ENCODE data around the gene DUSP8. TPM values are rescaled to one million over a fixed set of nuclear protein-coding genes. Genes with fewer than 3 reads are reported as not detected.

Gene DUSP8
- polyA plus RNA-seq, 1 donor from 2014 or later, result 3.5 TPM

GRCh38 chr11:1556278-1556902, 15.7 kb downstream of the DUSP8 start:
- H3K9ac ChIP-seq (ENCODE audit: low read length), result no peak overlapping the region
- H3K9me2 ChIP-seq (ENCODE audit: insufficient read depth, low read length), result no peaks in the 10 kb centered on the region
- no peak overlapping the region for H3K27ac ChIP-seq (ENCODE audit: low read length)
- peaks cover 28% of the 10 kb centered on the region for H4K20me1 ChIP-seq (ENCODE audit: insufficient read depth)
- H3K36me3 ChIP-seq (ENCODE audit: insufficient read depth, low read length), result no peaks in the 10 kb centered on the region
- H3K27me3 ChIP-seq (ENCODE audit: insufficient read depth, low read depth, low read length), result no peaks in the 10 kb centered on the region
- TF ChIP-seq SMC3 (conservative IDR thresholded peaks at IDR 0.05; ENCODE audit: poor library complexity), result no peak
- TF ChIP-seq, protein P1, sequence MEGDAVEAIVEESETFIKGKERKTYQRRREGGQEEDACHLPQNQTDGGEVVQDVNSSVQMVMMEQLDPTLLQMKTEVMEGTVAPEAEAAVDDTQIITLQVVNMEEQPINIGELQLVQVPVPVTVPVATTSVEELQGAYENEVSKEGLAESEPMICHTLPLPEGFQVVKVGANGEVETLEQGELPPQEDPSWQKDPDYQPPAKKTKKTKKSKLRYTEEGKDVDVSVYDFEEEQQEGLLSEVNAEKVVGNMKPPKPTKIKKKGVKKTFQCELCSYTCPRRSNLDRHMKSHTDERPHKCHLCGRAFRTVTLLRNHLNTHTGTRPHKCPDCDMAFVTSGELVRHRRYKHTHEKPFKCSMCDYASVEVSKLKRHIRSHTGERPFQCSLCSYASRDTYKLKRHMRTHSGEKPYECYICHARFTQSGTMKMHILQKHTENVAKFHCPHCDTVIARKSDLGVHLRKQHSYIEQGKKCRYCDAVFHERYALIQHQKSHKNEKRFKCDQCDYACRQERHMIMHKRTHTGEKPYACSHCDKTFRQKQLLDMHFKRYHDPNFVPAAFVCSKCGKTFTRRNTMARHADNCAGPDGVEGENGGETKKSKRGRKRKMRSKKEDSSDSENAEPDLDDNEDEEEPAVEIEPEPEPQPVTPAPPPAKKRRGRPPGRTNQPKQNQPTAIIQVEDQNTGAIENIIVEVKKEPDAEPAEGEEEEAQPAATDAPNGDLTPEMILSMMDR (IDR thresholded peaks at IDR 0.05; ENCODE audit: poor library complexity, severe bottlenecking), result no peak
- no peak for TF ChIP-seq POLR2AphosphoS5 (IDR thresholded peaks at IDR 0.05)
- TF ChIP-seq EP300 (conservative IDR thresholded peaks at IDR 0.05; ENCODE audit: poor library complexity, severe bottlenecking), result no peak
- TF ChIP-seq RAD21 (conservative IDR thresholded peaks at IDR 0.05), result no peak
- TF ChIP-seq TAF1 (IDR thresholded peaks at IDR 0.05; ENCODE audit: low read depth), result no peak
- TF ChIP-seq EZH2 (IDR thresholded peaks at IDR 0.05; ENCODE audit: borderline replicate concordance, insufficient read depth, low read length, poor library complexity, severe bottlenecking), result no peak
- no peak for TF ChIP-seq REST (IDR thresholded peaks at IDR 0.05; ENCODE audit: borderline replicate concordance)
- TF ChIP-seq MXI1 (conservative IDR thresholded peaks at IDR 0.05; ENCODE audit: poor library complexity, severe bottlenecking), result no peak
- no peaks in the 10 kb centered on the region for H3K79me2 ChIP-seq (replicated peaks; ENCODE audit: insufficient read depth, low read length)
- H3K4me2 ChIP-seq (ENCODE audit: low read length), result no peak overlapping the region
- H3K4me3 ChIP-seq (ENCODE audit: low read length), result no peak overlapping the region
- no peaks in the 10 kb centered on the region for H3F3A ChIP-seq (ENCODE audit: insufficient read depth, low read length, poor library complexity, severe bottlenecking)
- H3K9me3 ChIP-seq (ENCODE audit: low read length), result no peaks in the 10 kb centered on the region
- H2AFZ ChIP-seq (ENCODE audit: low read depth, low read length), result no peak overlapping the region

DNA sequence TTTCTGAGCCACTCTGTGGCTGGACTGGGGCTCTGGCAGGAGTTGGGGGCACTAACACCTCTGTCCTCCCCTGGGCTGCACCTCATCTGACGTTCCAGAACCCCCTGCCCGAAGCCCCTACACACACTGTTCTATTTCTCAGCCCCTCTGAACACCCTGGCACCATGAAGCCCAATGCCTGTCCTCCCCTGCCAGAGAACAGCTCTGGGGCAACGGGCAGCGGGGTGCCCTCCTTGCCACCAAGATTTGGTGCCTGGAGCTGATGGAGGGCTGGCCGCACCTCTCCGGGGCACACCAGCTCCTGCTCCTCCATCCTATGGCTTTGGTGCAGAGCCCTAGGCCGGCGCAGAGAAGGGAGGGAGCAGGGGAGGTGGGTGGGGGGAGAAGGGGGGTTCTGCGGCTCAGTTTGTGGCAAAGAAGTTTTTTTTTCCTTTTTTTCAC, 16.3 kb downstream of the DUSP8 start:
- peaks cover 21% of the 10 kb centered on the region for H4K20me1 ChIP-seq (ENCODE audit: insufficient read depth)
- H3K36me3 ChIP-seq (ENCODE audit: insufficient read depth, low read length), result no peaks in the 10 kb centered on the region
- no peaks in the 10 kb centered on the region for H3K79me2 ChIP-seq (replicated peaks; ENCODE audit: insufficient read depth, low read length)
- no peaks in the 10 kb centered on the region for H3K9me2 ChIP-seq (ENCODE audit: insufficient read depth, low read length)
- H3K9ac ChIP-seq (ENCODE audit: low read length), result no peak overlapping the region
- no peak overlapping the region for H3K27ac ChIP-seq (ENCODE audit: low read length)
- H3K4me2 ChIP-seq (ENCODE audit: low read length), result no peak overlapping the region
- no peaks in the 10 kb centered on the region for H3K27me3 ChIP-seq (ENCODE audit: insufficient read depth, low read depth, low read length)
- no peaks in the 10 kb centered on the region for H3F3A ChIP-seq (ENCODE audit: insufficient read depth, low read length, poor library complexity, severe bottlenecking)
- no peak overlapping the region for H3K4me3 ChIP-seq (ENCODE audit: low read length)
- no peak overlapping the region for H2AFZ ChIP-seq (ENCODE audit: low read depth, low read length)
- TF ChIP-seq EZH2 (IDR thresholded peaks at IDR 0.05; ENCODE audit: borderline replicate concordance, insufficient read depth, low read length, poor library complexity, severe bottlenecking) (no peak), MXI1 (conservative IDR thresholded peaks at IDR 0.05; ENCODE audit: poor library complexity, severe bottlenecking) (no peak), REST (IDR thresholded peaks at IDR 0.05; ENCODE audit: borderline replicate concordance) (no peak), POLR2AphosphoS5 (IDR thresholded peaks at IDR 0.05) (no peak), SMC3 (conservative IDR thresholded peaks at IDR 0.05; ENCODE audit: poor library complexity) (no peak), TAF1 (IDR thresholded peaks at IDR 0.05; ENCODE audit: low read depth) (no peak), EP300 (conservative IDR thresholded peaks at IDR 0.05; ENCODE audit: poor library complexity, severe bottlenecking) (no peak), RAD21 (conservative IDR thresholded peaks at IDR 0.05) (no peak)
- TF ChIP-seq, protein P1 (IDR thresholded peaks at IDR 0.05; ENCODE audit: poor library complexity, severe bottlenecking), result no peak
- no peaks in the 10 kb centered on the region for H3K9me3 ChIP-seq (ENCODE audit: low read length)
